K562 (cell line): ENCODE measurements around the gene ADAMTSL3. TPM values are rescaled to one million over a fixed set of nuclear protein-coding genes. Genes with fewer than 3 reads are reported as not detected.

Experiments
- ATAC-seq: fragments of 200-7000 bp; cut with Tn5 transposase; 3 replicates; pipeline ENCODE4 v1.9.1; 2020; ENCODE audit warnings: moderate library complexity
- BruUV-seq: library from RNA; stranded (reverse); fragments of 400-500 nt; replicated peaks from 2 replicates; lab custom pipeline; 2021; lab: Mats Ljungman, UMichigan
- CTCF ChIA-PET: fragments of 300-600 bp; formaldehyde crosslinking; extraction: SDS; loops from one replicate; lab custom pipeline; 2021; ENCODE audit warnings: low intra/inter-chr PET ratio; lab: Yijun Ruan, JAX
- POLR2A ChIA-PET: fragments of 300-600, 350-650 bp; sonication (Branson Sonifier 250); formaldehyde crosslinking; extraction: SDS; loops from one replicate; lab custom pipeline; 2021; ENCODE audit warnings: antibody characterized with exemption, inconsistent platforms; lab: Yijun Ruan, JAX
- DNase-seq, 4 experiments: peaks; one replicate each; pipeline versions ENCODE4 v3.0.0 to v3.0.0-alpha.2; 2011 to 2018; ENCODE audit warnings: low spot score in 3 of 4, mixed read lengths in 3 of 4; ENCODE audit errors: extremely low read depth in 1 of 4
- FAIRE-seq: peaks from 2 replicates; lab custom pipeline; 2011; peaks lifted over from hg19 to GRCh38; lab: Jason Lieb, UNC
- H2AFZ ChIP-seq: 2 replicates; pipeline ENCODE4 v1.6.0; 2011; ENCODE audit warnings: low read depth, low read length, control low read depth, inconsistent platforms
- H3K27ac ChIP-seq: fragments of 200-600 bp; 3 replicates; pipeline ENCODE4 v1.8.0; 2011; ENCODE audit warnings: low read depth, mild to moderate bottlenecking, control low read depth, inconsistent platforms, low read length, moderate library complexity, mixed read lengths; ENCODE audit errors: extremely low read depth
- H3K27me3 ChIP-seq, 2 experiments: fragments of 300-600 bp in 1 of 2; 2 replicates in 1 of 2; 3 replicates in 1 of 2; pipeline versions ENCODE4 v1.6.0 to v1.8.0; 2011; ENCODE audit warnings: inconsistent platforms in 2 of 2, low read length in 2 of 2, mild to moderate bottlenecking in 1 of 2, mixed read lengths in 1 of 2, moderate library complexity in 1 of 2; ENCODE audit not compliant: control insufficient read depth in 2 of 2, insufficient read depth in 2 of 2
- H3K36me3 ChIP-seq: fragments of 300-600 bp; 3 replicates; pipeline ENCODE4 v1.8.0; 2011; ENCODE audit warnings: mild to moderate bottlenecking, low read length, inconsistent platforms; ENCODE audit not compliant: control insufficient read depth, insufficient read depth
- H3K4me1 ChIP-seq, 2 experiments: fragments of 200-600 bp in 1 of 2; replicated peaks in 1 of 2; 2 replicates in 1 of 2; 3 replicates in 1 of 2; pipeline versions ENCODE4 v1.5.1 to v1.8.0; 2011; ENCODE audit warnings: inconsistent platforms in 2 of 2, low read length in 2 of 2, mild to moderate bottlenecking in 1 of 2, mixed read lengths in 1 of 2, moderate library complexity in 1 of 2; ENCODE audit not compliant: control insufficient read depth in 2 of 2, insufficient read depth in 2 of 2
- H3K4me2 ChIP-seq: 2 replicates; pipeline ENCODE4 v1.6.1; 2011; ENCODE audit warnings: low read length, control low read depth, inconsistent platforms, mixed read lengths; ENCODE audit not compliant: insufficient read depth
- H3K4me3 ChIP-seq: fragments of 200-600 bp; sonication (generic), shearing (Covaris generic); 2 replicates; pipeline ENCODE4 v1.5.1; 2016; ENCODE audit warnings: control low read depth, inconsistent platforms
- H3K79me2 ChIP-seq: fragments of 200-600 bp; 3 replicates; pipeline ENCODE4 v1.8.0; 2011; ENCODE audit warnings: low read length, inconsistent platforms; ENCODE audit not compliant: control insufficient read depth, insufficient read depth
- H3K9ac ChIP-seq, 2 experiments: 2 replicates each; pipeline versions ENCODE4 v1.6.0 to v1.6.1; 2011; ENCODE audit warnings: low read depth in 2 of 2, low read length in 2 of 2, control low read depth in 1 of 2, inconsistent platforms in 1 of 2, mild to moderate bottlenecking in 1 of 2, mixed read lengths in 1 of 2; ENCODE audit not compliant: insufficient read depth in 1 of 2
- H3K9me1 ChIP-seq: one replicate; pipeline ENCODE4 v1.6.0; 2011; ENCODE audit warnings: inconsistent platforms, mild to moderate bottlenecking, low read length, moderate library complexity; ENCODE audit not compliant: control insufficient read depth, insufficient read depth
- H3K9me3 ChIP-seq: replicated peaks from 2 replicates; pipeline ENCODE4 v1.5.1; 2011; ENCODE audit warnings: low read depth, low read length, inconsistent platforms; ENCODE audit not compliant: control insufficient read depth, insufficient read depth
- H4K20me1 ChIP-seq: replicated peaks from 2 replicates; pipeline ENCODE4 v1.6.1; 2011; ENCODE audit warnings: low read length, inconsistent platforms, mixed read lengths; ENCODE audit not compliant: control insufficient read depth, insufficient read depth
- COPS2 ChIP-seq: fragments of 450-650 bp; conservative IDR thresholded peaks from 2 replicates; pipeline ENCODE4 v1.6.1; 2016; ENCODE audit warnings: mild to moderate bottlenecking, moderate library complexity
- DNMT1 ChIP-seq: fragments of 450-650 bp; IDR thresholded peaks from 2 replicates; pipeline ENCODE4 v1.6.1; 2016; ENCODE audit warnings: antibody characterized with exemption, mild to moderate bottlenecking
- HMGXB4 ChIP-seq: sonication (generic); formaldehyde crosslinking; IDR thresholded peaks from 2 replicates; pipeline ENCODE4 v1.8.1; 2023; ENCODE audit warnings: mild to moderate bottlenecking, missing genetic modification reagents
- KAT2B ChIP-seq: IDR thresholded peaks from one replicate; pipeline ENCODE4 v1.6.1; 2012; ENCODE audit warnings: low read depth, mild to moderate bottlenecking, control low read depth, inconsistent platforms, low read length, moderate library complexity
- NELFE ChIP-seq: IDR thresholded peaks from 2 replicates; pipeline ENCODE4 v1.6.1; 2011; ENCODE audit warnings: mild to moderate bottlenecking; ENCODE audit not compliant: insufficient read depth, insufficient read length
- RBM25 ChIP-seq: fragments of 200-400 bp; formaldehyde crosslinking; IDR thresholded peaks from 2 replicates; pipeline ENCODE4 v1.6.1; 2018; ENCODE audit warnings: low read length, low read depth, moderate library complexity; ENCODE audit not compliant: severe bottlenecking
- SIN3A ChIP-seq, 2 experiments: fragments of 150-350 bp in 1 of 2; IDR thresholded peaks; 2 replicates each; pipeline ENCODE4 v1.6.1; 2011 to 2016; ENCODE audit warnings: borderline replicate concordance in 2 of 2, low read depth in 2 of 2, low read length in 2 of 2, mild to moderate bottlenecking in 2 of 2, moderate library complexity in 2 of 2; ENCODE audit not compliant: control insufficient read depth in 1 of 2
- TCF3 ChIP-seq: sonication (generic); formaldehyde crosslinking; IDR thresholded peaks from 2 replicates; pipeline ENCODE4 v1.4.0; 2020; ENCODE audit warnings: mild to moderate bottlenecking, missing genetic modification reagents
- ZBTB40 ChIP-seq, 2 experiments: fragments of 450-650 bp in 1 of 2; sonication (generic) in 1 of 2; formaldehyde crosslinking in 1 of 2; IDR thresholded peaks; 2 replicates each; pipeline versions ENCODE4 v1.7.1 to v1.9.0; 2016 to 2022; ENCODE audit warnings: inconsistent platforms in 1 of 2, mild to moderate bottlenecking in 1 of 2, missing genetic modification reagents in 1 of 2
- ZNF134 ChIP-seq: fragments of 250-450 bp; sonication (Bioruptor Pico); conservative IDR thresholded peaks from 2 replicates; pipeline ENCODE4 v1.4.0; 2020
- ZNF146 ChIP-seq: IDR thresholded peaks from one replicate; pipeline ENCODE4 v1.6.1; 2018; ENCODE audit warnings: missing compliant biosample characterization; ENCODE audit not compliant: unreplicated experiment
- ZNF699 ChIP-seq: fragments of 250-450 bp; sonication (Bioruptor Pico); IDR thresholded peaks from 2 replicates; pipeline ENCODE4 v1.8.0; 2021; ENCODE audit warnings: mild to moderate bottlenecking, moderate library complexity; ENCODE audit not compliant: insufficient replicate concordance
- ZNF778 ChIP-seq: fragments of 450-650 bp; formaldehyde crosslinking; IDR thresholded peaks from 2 replicates; pipeline ENCODE4 v1.4.0; 2020; ENCODE audit warnings: mild to moderate bottlenecking, moderate library complexity
- in situ Hi-C: fragments of 300-500 bp; cut with MboI; formaldehyde crosslinking; loops from 4 replicates; pipeline ENCODE4 v1.15.0; 2018; ENCODE audit warnings: inconsistent platforms, mixed read lengths
- intact Hi-C: fragments of 100-400 bp; cut with micrococcal nuclease; formaldehyde crosslinking; loops from 2 replicates; pipeline ENCODE4 v1.14.2; 2022
- polyA plus RNA-seq, 8 experiments: library from polyadenylated mRNA; depleted of rRNA in 4 of 8; stranded (reverse) in 5 of 8; unstranded in 3 of 8; fragments of >200 nt; fragmentation: Nextera tagmentation in 2 of 8; fragmentation: Illumina TruSeq in 1 of 8; extraction: Ambion mirVana in 2 of 8; extraction: Trizol in 1 of 8; gene quantifications; 2 replicates each; pipeline versions ENCODE4 v1.2.1 to v1.2.3, GENCODE V29; 2011 to 2014; ENCODE audit warnings: inconsistent platforms in 1 of 8, missing spikeins in 1 of 8
- total RNA-seq, 7 experiments: library from RNA; depleted of rRNA in 6 of 7; stranded (reverse); fragments of >200 nt in 6 of 7; fragmentation: Illumina TruSeq in 2 of 7; extraction: Trizol in 2 of 7; gene quantifications; 2 replicates each; pipeline versions ENCODE4 v1.2.1 to v1.2.3, GENCODE V29; 2011 to 2021; ENCODE audit warnings: low replicate concordance in 1 of 7

ADAMTSL3 gene
- total and polyA plus RNA-seq, 9 of the 15 experiments (the other 6 are each of a cell fraction or from before 2014, with no cell fraction given): 0.01 to 0.18 (median 0.07) TPM; not detected in 3

GRCh38 chr15:83918011-83918410, 264.1 kb downstream of the ADAMTSL3 start:
- FAIRE-seq (no peak), ATAC-seq (no peak), DNase-seq (no peak)
- H4K20me1 ChIP-seq: no peaks in the 10 kb centered on the region
- no peaks in the 10 kb centered on the region for H3K9me3 ChIP-seq
- H3K4me2 ChIP-seq: no peak overlapping the region
- no peaks in the 10 kb centered on the region for H3K9me1 ChIP-seq
- no TSS peak for BruUV-seq
- no peaks in the 10 kb centered on the region for H3K79me2 ChIP-seq
- H3K27me3 ChIP-seq: peaks cover 0 to 2% of the 10 kb centered on the region in 2 experiments; a peak in 1 of 5 replicates
- no peaks in the 10 kb centered on the region for H3K4me1 ChIP-seq
- no peak overlapping the region for H3K27ac ChIP-seq
- H3K9ac ChIP-seq: no peak overlapping the region
- intact Hi-C loops (no loop called here), in situ Hi-C loops (no loop called here)
- no peaks in the 10 kb centered on the region for H3K36me3 ChIP-seq
- CTCF ChIA-PET: no interaction called here
- H2AFZ ChIP-seq: no peak overlapping the region
- POLR2A ChIA-PET: interaction anchor here (0.6 kb wide), 1 partner anchor 220 kb away, joined by 3 read pairs; no protein-coding TSS in a partner anchor
- H3K4me3 ChIP-seq: no peak overlapping the region
- no peak for TF ChIP-seq TCF3 (CRISPR knock-in tag)
- TF ChIP-seq ZBTB40 (IDR thresholded peaks at IDR 0.05): no peak
- no peak for TF ChIP-seq ZBTB40 (CRISPR knock-in tag; IDR thresholded peaks at IDR 0.05)
- TF ChIP-seq RBM25: no peak
- no peak for TF ChIP-seq HMGXB4
- TF ChIP-seq KAT2B: no peak
- no peak for TF ChIP-seq ZNF778 (CRISPR knock-in tag)
- no peak for TF ChIP-seq ZNF134 (CRISPR knock-in tag)
- no peak for TF ChIP-seq NELFE
- no peak for TF ChIP-seq ZNF146
- TF ChIP-seq SIN3A (IDR thresholded peaks at IDR 0.05; ENCODE audit: borderline replicate concordance in 2 of 2, control insufficient read depth in 1 of 2, low read depth in 2 of 2, low read length in 2 of 2): no peak
- TF ChIP-seq DNMT1: no peak
- TF ChIP-seq COPS2: no peak
- TF ChIP-seq ZNF699 (CRISPR knock-in tag): no peak
